Type B pancreatic cell (in vitro differentiated cells): Measurements from ENCODE around the gene PPDPF. TPM values are rescaled to one million over a fixed set of nuclear protein-coding genes. Genes with fewer than 3 reads are reported as not detected.

Source experiments
- DNase-seq: peaks from one replicate; pipeline ENCODE4 v3.0.0; 2021; ENCODE audit warnings: mixed read lengths; ENCODE audit not compliant: unreplicated experiment; ENCODE audit errors: extremely low spot score
- H3K27ac Mint-ChIP-seq: 2 replicates; pipeline ENCODE4 v1.8.0; 2021; ENCODE audit warnings: mild to moderate bottlenecking, mixed read lengths
- H3K27me3 Mint-ChIP-seq: 2 replicates; pipeline ENCODE4 v1.8.0; 2021; ENCODE audit warnings: mixed read lengths
- H3K36me3 Mint-ChIP-seq: 2 replicates; pipeline ENCODE4 v1.8.0; 2021; ENCODE audit warnings: mixed read lengths
- H3K4me1 Mint-ChIP-seq: one replicate; pipeline ENCODE4 v1.8.0; 2021; ENCODE audit warnings: mixed read lengths; ENCODE audit not compliant: unreplicated experiment
- H3K4me3 Mint-ChIP-seq: 2 replicates; pipeline ENCODE4 v1.8.0; 2021; ENCODE audit warnings: mild to moderate bottlenecking, mixed read lengths
- H3K9me3 Mint-ChIP-seq: 2 replicates; pipeline ENCODE4 v1.8.0; 2021; ENCODE audit warnings: mixed read lengths
- total RNA-seq: library from RNA; stranded (reverse); gene quantifications from 2 replicates; pipeline ENCODE4 v1.2.1, GENCODE V29; 2021; ENCODE audit warnings: low replicate concordance
- TF ChIP-seq, protein P1 (sequence below): fragments of 200-600 bp; sonication (generic); conservative IDR thresholded peaks from 2 replicates; pipeline ENCODE4 v1.5.0; 2021; ENCODE audit warnings: antibody characterized with exemption, mild to moderate bottlenecking

PPDPF gene
- total RNA-seq, 1 donor from 2014 or later = 280 TPM

DNA sequence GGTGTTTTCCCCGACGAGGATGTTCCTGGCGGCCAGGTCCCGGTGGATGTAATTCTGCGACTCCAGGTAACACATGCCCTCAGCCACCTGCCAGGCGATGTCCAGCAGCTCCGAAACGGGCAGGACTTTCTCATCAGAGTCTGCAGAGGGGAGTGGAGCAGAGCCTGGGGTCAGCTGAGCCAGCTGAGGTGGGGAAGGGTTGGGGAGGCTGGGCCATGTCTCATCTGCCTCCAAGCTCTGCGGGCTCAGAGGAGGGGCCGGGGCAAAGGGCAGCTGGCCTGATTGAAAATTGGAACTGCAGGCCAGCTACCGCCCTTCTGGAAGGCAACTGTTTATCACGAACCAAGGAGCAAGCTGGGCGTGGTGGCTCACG lies 10.2 kb downstream of the PPDPF start:
- H3K4me1 Mint-ChIP-seq = peaks cover 5% of the 10 kb centered on the region
- H3K9me3 Mint-ChIP-seq = no peaks in the 10 kb centered on the region
- H3K36me3 Mint-ChIP-seq = no peaks in the 10 kb centered on the region
- H3K4me3 Mint-ChIP-seq = no peak overlapping the region
- TF ChIP-seq, protein P1, sequence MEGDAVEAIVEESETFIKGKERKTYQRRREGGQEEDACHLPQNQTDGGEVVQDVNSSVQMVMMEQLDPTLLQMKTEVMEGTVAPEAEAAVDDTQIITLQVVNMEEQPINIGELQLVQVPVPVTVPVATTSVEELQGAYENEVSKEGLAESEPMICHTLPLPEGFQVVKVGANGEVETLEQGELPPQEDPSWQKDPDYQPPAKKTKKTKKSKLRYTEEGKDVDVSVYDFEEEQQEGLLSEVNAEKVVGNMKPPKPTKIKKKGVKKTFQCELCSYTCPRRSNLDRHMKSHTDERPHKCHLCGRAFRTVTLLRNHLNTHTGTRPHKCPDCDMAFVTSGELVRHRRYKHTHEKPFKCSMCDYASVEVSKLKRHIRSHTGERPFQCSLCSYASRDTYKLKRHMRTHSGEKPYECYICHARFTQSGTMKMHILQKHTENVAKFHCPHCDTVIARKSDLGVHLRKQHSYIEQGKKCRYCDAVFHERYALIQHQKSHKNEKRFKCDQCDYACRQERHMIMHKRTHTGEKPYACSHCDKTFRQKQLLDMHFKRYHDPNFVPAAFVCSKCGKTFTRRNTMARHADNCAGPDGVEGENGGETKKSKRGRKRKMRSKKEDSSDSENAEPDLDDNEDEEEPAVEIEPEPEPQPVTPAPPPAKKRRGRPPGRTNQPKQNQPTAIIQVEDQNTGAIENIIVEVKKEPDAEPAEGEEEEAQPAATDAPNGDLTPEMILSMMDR = no peak
- H3K27ac Mint-ChIP-seq = no peak overlapping the region
- no peaks in the 10 kb centered on the region for H3K27me3 Mint-ChIP-seq
- no peak for DNase-seq

GRCh38 chr20:63531686-63532448 lies 11.3 kb downstream of the PPDPF start:
- TF ChIP-seq, protein P1 = no peak
- Mint-ChIP-seq H3K27me3 (no peaks in the 10 kb centered on the region), H3K9me3 (no peaks in the 10 kb centered on the region), H3K27ac (peak overlapping the region; percentile 24), H3K36me3 (no peaks in the 10 kb centered on the region), H3K4me1 (peaks cover 8% of the 10 kb centered on the region), H3K4me3 (peak overlapping the region; percentile 9)
- no peak for DNase-seq

DNA sequence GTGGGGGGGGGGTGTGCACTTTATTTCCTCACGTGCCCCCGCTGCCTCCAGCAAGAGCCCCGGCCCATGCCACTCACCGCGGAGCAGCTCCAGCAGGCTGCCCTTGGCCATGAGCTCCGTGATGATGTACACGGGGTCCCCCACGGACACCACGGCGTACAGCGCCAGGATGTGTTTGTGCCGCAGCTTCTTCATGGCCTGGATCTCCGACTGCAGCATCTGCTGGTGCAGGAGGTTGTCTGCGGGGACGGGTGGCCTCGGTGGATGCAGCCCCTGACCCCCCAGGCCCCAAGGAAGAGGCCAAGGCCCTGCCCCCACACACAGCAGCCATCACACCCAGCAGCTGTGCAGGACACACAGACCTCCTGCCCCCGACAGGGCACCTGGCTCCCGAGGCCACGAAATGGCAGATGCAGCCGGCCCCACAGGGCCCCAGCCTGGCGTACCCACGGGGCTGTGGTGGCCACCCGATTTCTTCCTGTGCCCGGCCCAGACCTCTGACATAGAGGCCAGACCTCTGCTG lies 11.9 kb downstream of the PPDPF start:
- Mint-ChIP-seq H3K27ac (peak overlapping the region; percentile 24), H3K4me1 (peaks cover 8% of the 10 kb centered on the region), H3K4me3 (no peak overlapping the region), H3K36me3 (no peaks in the 10 kb centered on the region), H3K27me3 (no peaks in the 10 kb centered on the region), H3K9me3 (no peaks in the 10 kb centered on the region)
- TF ChIP-seq, protein P1 = no peak
- no peak for DNase-seq

DNA sequence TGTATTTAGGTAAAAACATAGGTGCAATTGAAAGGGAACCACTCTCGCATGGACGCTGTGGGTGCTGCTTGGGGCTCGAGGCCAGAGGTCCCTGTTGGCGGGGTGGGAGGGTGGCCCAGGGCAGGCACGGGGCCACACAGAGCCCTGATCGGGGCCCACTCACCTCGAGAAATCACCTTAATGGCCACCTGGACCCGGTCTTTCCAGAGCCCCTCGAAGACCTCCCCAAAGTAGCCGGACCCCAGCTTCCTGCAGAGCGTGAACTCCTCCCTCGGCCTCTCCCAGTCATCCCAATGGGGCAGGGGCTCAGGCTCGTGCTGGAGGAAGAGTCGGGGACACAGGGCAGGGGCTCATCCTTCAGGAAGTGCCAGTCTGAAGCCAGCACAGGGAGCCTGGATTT lies 12.8 kb downstream of the PPDPF start:
- TF ChIP-seq, protein P1 = no peak
- H3K4me3 Mint-ChIP-seq = no peak overlapping the region
- H3K27ac Mint-ChIP-seq = no peak overlapping the region
- H3K36me3 Mint-ChIP-seq = no peaks in the 10 kb centered on the region
- no peaks in the 10 kb centered on the region for H3K9me3 Mint-ChIP-seq
- no peaks in the 10 kb centered on the region for H3K27me3 Mint-ChIP-seq
- H3K4me1 Mint-ChIP-seq = peaks cover 8% of the 10 kb centered on the region
- no peak for DNase-seq

DNA sequence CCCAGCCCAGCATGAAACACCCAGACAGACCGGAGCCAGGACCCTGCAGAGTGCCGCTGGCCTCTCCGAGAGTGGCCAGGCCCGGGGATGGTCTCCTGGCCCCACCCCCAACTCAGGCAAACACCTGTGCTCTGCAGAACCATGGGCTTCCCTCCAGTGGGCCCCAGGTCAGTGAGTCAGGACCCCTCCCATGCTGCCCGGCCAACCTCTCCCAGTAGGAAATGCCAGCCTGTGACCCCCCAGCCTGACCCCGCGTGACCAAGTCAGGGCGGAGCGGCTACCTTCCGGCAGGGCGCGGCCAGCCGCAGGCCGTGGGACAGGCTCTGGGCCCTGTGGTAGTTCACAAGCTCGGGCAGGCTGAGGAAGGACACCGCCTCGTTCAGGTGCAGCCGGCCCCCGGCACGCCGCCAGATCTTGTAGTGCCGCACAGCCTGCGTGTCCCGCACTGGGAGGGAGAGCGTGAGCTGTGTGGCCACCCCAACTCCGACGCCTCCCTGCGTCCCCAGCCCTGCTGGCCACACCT lies 13.4 kb downstream of the PPDPF start:
- no peak overlapping the region for H3K4me3 Mint-ChIP-seq
- no peaks in the 10 kb centered on the region for H3K27me3 Mint-ChIP-seq
- DNase-seq = no peak
- no peaks in the 10 kb centered on the region for H3K9me3 Mint-ChIP-seq
- TF ChIP-seq, protein P1 = no peak
- H3K4me1 Mint-ChIP-seq = peaks cover 8% of the 10 kb centered on the region
- no peaks in the 10 kb centered on the region for H3K36me3 Mint-ChIP-seq
- no peak overlapping the region for H3K27ac Mint-ChIP-seq
